Sigmoid colon (tissue), 7 donors: Measurements from ENCODE around the gene CYP1A1. TPM values are rescaled to one million over a fixed set of nuclear protein-coding genes. Genes with fewer than 3 reads are reported as not detected.

ENCODE experiments used
- DNase-seq: peaks from one replicate; pipeline ENCODE4 v3.0.0-alpha.2; 2019
- H3K27ac ChIP-seq, 4 donors: fragments of 200-600 bp; sonication (generic); one replicate each; pipeline ENCODE4 v1.5.1; 2016 to 2019; ENCODE audit warnings: mild to moderate bottlenecking in 1 of 4
- H3K27me3 ChIP-seq, 3 donors: fragments of 200-600 bp; sonication (generic); one replicate each; pipeline ENCODE4 v1.5.1; 2019; ENCODE audit warnings: mild to moderate bottlenecking in 1 of 3
- H3K36me3 ChIP-seq, 4 donors: fragments of 200-600 bp; sonication (generic); one replicate each; pipeline ENCODE4 v1.5.1; 2016 to 2019
- H3K4me1 ChIP-seq, 4 donors: fragments of 200-600 bp; sonication (generic); one replicate each; pipeline ENCODE4 v1.5.1; 2017 to 2019
- H3K4me3 ChIP-seq, 4 donors: fragments of 200-600 bp; sonication (generic); one replicate each; pipeline ENCODE4 v1.5.1; 2017 to 2019; ENCODE audit warnings: mild to moderate bottlenecking in 2 of 4, moderate library complexity in 1 of 4
- H3K9me3 ChIP-seq, 4 donors: fragments of 200-600 bp in 3 of 4; sonication (generic) in 3 of 4; one replicate each; pipeline versions ENCODE4 v1.5.1 to v1.6.1; 2013 to 2019
- CTCF ChIP-seq, 4 experiments: fragments of 450-650 bp in 3 of 4; fragments of 200-600 bp in 1 of 4; IDR thresholded peaks; one replicate each; pipeline ENCODE4 v1.5.1; 2016 to 2019; ENCODE audit warnings: antibody characterized with exemption in 4 of 4, mild to moderate bottlenecking in 3 of 4, moderate library complexity in 2 of 4
- EP300 ChIP-seq, 4 donors: sonication (generic); formaldehyde crosslinking; IDR thresholded peaks; one replicate each; pipeline ENCODE4 v1.6.1; 2017; ENCODE audit warnings: antibody characterized with exemption in 4 of 4
- POLR2A ChIP-seq, 2 donors: fragments of 450-650 bp; IDR thresholded peaks; one replicate each; pipeline ENCODE4 v1.6.1; 2016; ENCODE audit warnings: antibody characterized with exemption in 2 of 2, mild to moderate bottlenecking in 2 of 2, moderate library complexity in 2 of 2
- POLR2AphosphoS5 ChIP-seq, 4 donors: sonication (generic); formaldehyde crosslinking; IDR thresholded peaks; one replicate each; pipeline ENCODE4 v1.6.1; 2017; ENCODE audit warnings: antibody characterized with exemption in 4 of 4
- WGBS, 2 donors: extraction: QIAGEN DNeasy Blood & Tissue Kit; methylation state at CpG; one replicate each; pipeline ENCODE4 v1.1.7; 2013; 5-methylcytosine and 5-hydroxymethylcytosine counted together
- intact Hi-C: fragments of 100-400 bp; cut with DNase I; formaldehyde crosslinking; loops from one replicate; pipeline ENCODE4 v1.15.1; 2023
- polyA plus RNA-seq, 3 donors: library from polyadenylated mRNA; stranded (reverse); fragments of 200-250 nt; gene quantifications; one replicate each; pipeline ENCODE4 v1.2.3, GENCODE V29; 2013
- total RNA-seq, 4 donors: library from RNA; depleted of rRNA; stranded (reverse); fragments of >200 nt; gene quantifications; one replicate each; pipeline ENCODE4 v1.1.0, GENCODE V29; 2016
- donor health status: healthy with polysubstance abuse.
- donor health status: Bipolar disorder and iron deficiency.
- donor health status: healthy.

Gene CYP1A1
- total and polyA plus RNA-seq, 7 donors = 0.09 to 4.7 (median 0.49) TPM; not detected in 2

GRCh38 chr15:74674161-74674560 lies 51.2 kb downstream of the CYP1A1 start:
- H3K36me3 ChIP-seq = peaks cover 6 to 52% (median 27%) of the 10 kb centered on the region in 4 donors
- no peaks in the 10 kb centered on the region for H3K9me3 ChIP-seq
- WGBS, 2 donors = 94% methylated on average over 3 of the region's 3 CpGs
- no peaks in the 10 kb centered on the region for H3K4me1 ChIP-seq
- intact Hi-C loops = no loop called here
- H3K27me3 ChIP-seq = no peaks in the 10 kb centered on the region
- TF ChIP-seq POLR2A (IDR thresholded peaks at IDR 0.05) (no peak), CTCF (IDR thresholded peaks at IDR 0.05) (no peak), POLR2AphosphoS5 (IDR thresholded peaks at IDR 0.05) (no peak), EP300 (IDR thresholded peaks at IDR 0.05) (no peak)
- DNase-seq = no peak
- no peak overlapping the region for H3K27ac ChIP-seq
- H3K4me3 ChIP-seq = no peak overlapping the region

GRCh38 chr15:74669627-74670026 lies 55.7 kb downstream of the CYP1A1 start:
- intact Hi-C loops = no loop called here
- Histone ChIP-seq H3K4me1 (peaks cover 0 to 7% (median 5%) of the 10 kb centered on the region in 4 donors), H3K9me3 (no peaks in the 10 kb centered on the region), H3K27ac (no peak overlapping the region), H3K4me3 (no peak overlapping the region), H3K36me3 (peaks cover 6 to 52% (median 26%) of the 10 kb centered on the region in 4 donors), H3K27me3 (no peaks in the 10 kb centered on the region)
- no peak for DNase-seq
- WGBS, 2 donors = 89 to 94% methylated on average over 4 of the region's 4 CpGs
- TF ChIP-seq EP300 (IDR thresholded peaks at IDR 0.05) (no peak), CTCF (IDR thresholded peaks at IDR 0.05) (no peak), POLR2A (IDR thresholded peaks at IDR 0.05) (no peak), POLR2AphosphoS5 (IDR thresholded peaks at IDR 0.05) (no peak)

Other genes starting within 250 kb of the CYP1A1 start
- 1 to 10 TPM; 2.3 to 9.7 (median 3.4) TPM for gene ARID3B, start 184.3 kb downstream of the CYP1A1 start, total RNA-seq
- gene ARID3B, start 184.3 kb downstream of the CYP1A1 start, polyA plus RNA-seq = 1 to 10 TPM; 5.3 to 9.3 (median 5.4) TPM
- gene CLK3, start 109.7 kb downstream of the CYP1A1 start, total RNA-seq = 100 to 1,000 TPM in 3 of 4 donors, 10 to 100 TPM in 1; 73.1 to 124 (median 115) TPM
- gene CLK3, start 109.7 kb downstream of the CYP1A1 start, polyA plus RNA-seq = 10 to 100 TPM; 59.5 to 75.5 (median 60.1) TPM
- 10 to 100 TPM; 11.7 to 20.2 (median 17.7) TPM for gene EDC3, start 29.5 kb downstream of the CYP1A1 start, total RNA-seq
- 10 to 100 TPM; 11.6 to 22.0 (median 12.0) TPM for gene EDC3, start 29.5 kb downstream of the CYP1A1 start, polyA plus RNA-seq
- gene CYP1A2, start 23.3 kb upstream of the CYP1A1 start, total RNA-seq = not detected
- not detected for gene CYP1A2, start 23.3 kb upstream of the CYP1A1 start, polyA plus RNA-seq
- gene CSK, start 56.6 kb upstream of the CYP1A1 start, total RNA-seq = 10 to 100 TPM in 3 of 4 donors, 1 to 10 TPM in 1; 9.7 to 22.4 (median 14.2) TPM
- 100 to 1,000 TPM in 1 of 3 donors, 10 to 100 TPM in 2; 40.8 to 125 (median 55.0) TPM for gene CSK, start 56.6 kb upstream of the CYP1A1 start, polyA plus RNA-seq
- 1 to 10 TPM in 1 of 4 donors, not detected in 3; 1.8 TPM for gene LMAN1L, start 87.3 kb upstream of the CYP1A1 start, total RNA-seq
- gene LMAN1L, start 87.3 kb upstream of the CYP1A1 start, polyA plus RNA-seq = under 1 TPM in 1 of 3 donors, not detected in 2; 0.64 TPM
- gene CPLX3, start 101.1 kb upstream of the CYP1A1 start, total RNA-seq = under 1 TPM in 1 of 4 donors, not detected in 3; 0.41 TPM
- gene CPLX3, start 101.1 kb upstream of the CYP1A1 start, polyA plus RNA-seq = under 1 TPM in 1 of 3 donors, not detected in 2; 0.28 TPM
- 10 to 100 TPM; 21.1 to 46.8 (median 30.6) TPM for gene ULK3, start 117.6 kb upstream of the CYP1A1 start, total RNA-seq
- 10 to 100 TPM; 46.9 to 48.6 (median 48.4) TPM for gene ULK3, start 117.6 kb upstream of the CYP1A1 start, polyA plus RNA-seq
- gene SCAMP2, start 147.8 kb upstream of the CYP1A1 start, total RNA-seq = 10 to 100 TPM; 27.8 to 37.8 (median 36.2) TPM
- 100 to 1,000 TPM in 1 of 3 donors, 10 to 100 TPM in 2; 28.7 to 131 (median 33.0) TPM for gene SCAMP2, start 147.8 kb upstream of the CYP1A1 start, polyA plus RNA-seq
- 10 to 100 TPM; 34.9 to 52.0 (median 45.5) TPM for gene MPI, start 164.5 kb upstream of the CYP1A1 start, total RNA-seq
- gene MPI, start 164.5 kb upstream of the CYP1A1 start, polyA plus RNA-seq = 10 to 100 TPM; 45.6 to 87.4 (median 56.5) TPM
- gene FAM219B, start 181.3 kb upstream of the CYP1A1 start, total RNA-seq = 10 to 100 TPM; 50.5 to 65.0 (median 57.2) TPM
- 10 to 100 TPM; 16.6 to 38.4 (median 30.1) TPM for gene FAM219B, start 181.3 kb upstream of the CYP1A1 start, polyA plus RNA-seq
- gene COX5A, start 212.5 kb upstream of the CYP1A1 start, total RNA-seq = 100 to 1,000 TPM in 1 of 4 donors, 10 to 100 TPM in 3; 73.7 to 124 (median 81.6) TPM
- 1,000 to 10,000 TPM in 1 of 3 donors, 100 to 1,000 TPM in 2; 783 to 1,227 (median 854) TPM for gene COX5A, start 212.5 kb upstream of the CYP1A1 start, polyA plus RNA-seq
- 1 to 10 TPM; 3.7 to 4.8 (median 4.7) TPM for gene RPP25, start 231.2 kb upstream of the CYP1A1 start, total RNA-seq
- gene RPP25, start 231.2 kb upstream of the CYP1A1 start, polyA plus RNA-seq = 10 to 100 TPM in 2 of 3 donors, 1 to 10 TPM in 1; 9.0 to 24.0 (median 16.1) TPM